B cell (primary cell): ENCODE data around the gene UMAD1.

Source experiments
- EZH2 ChIP-seq: IDR thresholded peaks from 2 replicates; pipeline ENCODE4 v1.6.1; 2012; ENCODE audit warnings: borderline replicate concordance, low read depth, mild to moderate bottlenecking, moderate library complexity, low read length; ENCODE audit not compliant: insufficient read depth, poor library complexity, severe bottlenecking
- TF ChIP-seq, protein P1 (sequence below): fragments of 200-600 bp; IDR thresholded peaks from one replicate; pipeline ENCODE4 v1.8.0; 2022; ENCODE audit warnings: antibody characterized with exemption, mild to moderate bottlenecking

DNA sequence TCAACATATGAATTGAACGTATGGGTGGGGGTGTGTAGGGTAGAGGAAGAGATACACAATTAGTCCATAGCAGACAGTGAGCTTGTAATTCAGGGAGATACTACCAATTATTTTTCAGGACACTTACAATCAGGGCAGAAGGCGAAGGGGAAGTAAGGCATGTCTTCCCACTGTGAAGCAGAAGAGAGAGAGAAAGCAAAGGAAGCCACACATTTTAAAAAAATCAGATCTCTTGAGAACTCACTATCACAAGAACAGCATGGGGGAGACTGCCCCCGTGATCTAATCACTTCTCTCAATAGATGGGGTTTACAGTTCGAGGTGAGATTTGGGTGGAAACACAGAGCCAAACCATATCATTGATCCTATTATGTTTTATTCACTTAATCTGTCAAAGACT lies 194.2 kb downstream of the UMAD1 start:
- TF ChIP-seq, protein P1, sequence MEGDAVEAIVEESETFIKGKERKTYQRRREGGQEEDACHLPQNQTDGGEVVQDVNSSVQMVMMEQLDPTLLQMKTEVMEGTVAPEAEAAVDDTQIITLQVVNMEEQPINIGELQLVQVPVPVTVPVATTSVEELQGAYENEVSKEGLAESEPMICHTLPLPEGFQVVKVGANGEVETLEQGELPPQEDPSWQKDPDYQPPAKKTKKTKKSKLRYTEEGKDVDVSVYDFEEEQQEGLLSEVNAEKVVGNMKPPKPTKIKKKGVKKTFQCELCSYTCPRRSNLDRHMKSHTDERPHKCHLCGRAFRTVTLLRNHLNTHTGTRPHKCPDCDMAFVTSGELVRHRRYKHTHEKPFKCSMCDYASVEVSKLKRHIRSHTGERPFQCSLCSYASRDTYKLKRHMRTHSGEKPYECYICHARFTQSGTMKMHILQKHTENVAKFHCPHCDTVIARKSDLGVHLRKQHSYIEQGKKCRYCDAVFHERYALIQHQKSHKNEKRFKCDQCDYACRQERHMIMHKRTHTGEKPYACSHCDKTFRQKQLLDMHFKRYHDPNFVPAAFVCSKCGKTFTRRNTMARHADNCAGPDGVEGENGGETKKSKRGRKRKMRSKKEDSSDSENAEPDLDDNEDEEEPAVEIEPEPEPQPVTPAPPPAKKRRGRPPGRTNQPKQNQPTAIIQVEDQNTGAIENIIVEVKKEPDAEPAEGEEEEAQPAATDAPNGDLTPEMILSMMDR: no peak
- TF ChIP-seq EZH2: no peak
